Measurements from ENCODE around the gene OAS1. TPM values are rescaled to one million over a fixed set of nuclear protein-coding genes. Genes with fewer than 3 reads are reported as not detected.

OAS1 gene
- total RNA-seq, 1 donor from 2014 or later = 0.96 TPM

DNA sequence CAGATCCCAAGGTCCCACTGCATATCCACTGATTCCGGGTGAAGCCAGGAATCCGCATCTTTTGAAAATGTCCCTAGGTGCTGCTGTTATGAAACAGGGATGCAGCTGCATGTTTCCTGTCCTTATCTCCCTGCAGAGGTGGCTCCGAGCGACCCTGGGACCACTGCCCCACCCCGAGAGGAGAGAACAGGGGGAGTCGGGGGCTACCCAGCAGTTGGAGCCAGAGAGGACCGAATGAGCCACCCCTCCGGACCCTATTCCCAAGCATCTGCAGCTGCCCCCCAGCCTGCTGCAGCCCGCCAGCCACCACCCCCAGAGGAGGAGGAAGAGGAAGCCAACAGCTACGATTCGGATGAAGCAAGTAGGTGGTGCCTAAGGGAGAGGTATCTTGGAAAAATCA, 30.3 kb upstream of the OAS1 start:
- intact Hi-C loops (cut with DNase I) = no loop called here
- TF ChIP-seq, protein P1, sequence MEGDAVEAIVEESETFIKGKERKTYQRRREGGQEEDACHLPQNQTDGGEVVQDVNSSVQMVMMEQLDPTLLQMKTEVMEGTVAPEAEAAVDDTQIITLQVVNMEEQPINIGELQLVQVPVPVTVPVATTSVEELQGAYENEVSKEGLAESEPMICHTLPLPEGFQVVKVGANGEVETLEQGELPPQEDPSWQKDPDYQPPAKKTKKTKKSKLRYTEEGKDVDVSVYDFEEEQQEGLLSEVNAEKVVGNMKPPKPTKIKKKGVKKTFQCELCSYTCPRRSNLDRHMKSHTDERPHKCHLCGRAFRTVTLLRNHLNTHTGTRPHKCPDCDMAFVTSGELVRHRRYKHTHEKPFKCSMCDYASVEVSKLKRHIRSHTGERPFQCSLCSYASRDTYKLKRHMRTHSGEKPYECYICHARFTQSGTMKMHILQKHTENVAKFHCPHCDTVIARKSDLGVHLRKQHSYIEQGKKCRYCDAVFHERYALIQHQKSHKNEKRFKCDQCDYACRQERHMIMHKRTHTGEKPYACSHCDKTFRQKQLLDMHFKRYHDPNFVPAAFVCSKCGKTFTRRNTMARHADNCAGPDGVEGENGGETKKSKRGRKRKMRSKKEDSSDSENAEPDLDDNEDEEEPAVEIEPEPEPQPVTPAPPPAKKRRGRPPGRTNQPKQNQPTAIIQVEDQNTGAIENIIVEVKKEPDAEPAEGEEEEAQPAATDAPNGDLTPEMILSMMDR (IDR thresholded peaks at IDR 0.05) = no peak
- H3K27ac ChIP-seq = no peak overlapping the region
- no peak for DNase-seq (ENCODE audit: low spot score in 2 of 2)
- H3K9me3 ChIP-seq = no peaks in the 10 kb centered on the region
- H3K4me3 ChIP-seq = no peak overlapping the region
- H3K36me3 ChIP-seq = no peaks in the 10 kb centered on the region
- H3K27me3 ChIP-seq = no peaks in the 10 kb centered on the region
- no peaks in the 10 kb centered on the region for H3K4me1 ChIP-seq

DNA sequence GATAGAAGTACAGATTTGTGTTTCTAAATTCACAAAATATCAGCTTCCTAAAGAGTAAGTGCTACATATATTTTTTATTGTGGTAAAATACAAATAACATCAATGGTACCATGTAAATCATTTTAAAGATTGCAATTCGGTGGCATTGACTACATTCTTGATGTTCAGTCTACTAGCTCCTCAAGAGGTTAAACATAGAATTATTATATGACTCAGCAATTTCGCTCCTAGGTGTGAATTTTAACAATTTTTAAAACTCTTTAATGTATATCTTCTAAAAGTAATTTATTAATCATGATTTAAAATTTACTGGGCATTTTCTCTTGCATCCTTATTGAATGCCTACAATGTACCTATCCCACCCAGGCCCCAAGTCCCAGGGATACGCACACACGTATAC, 29.8 kb upstream of the OAS1 start:
- no peak overlapping the region for H3K4me3 ChIP-seq
- TF ChIP-seq, protein P1 (IDR thresholded peaks at IDR 0.05) = no peak
- no peak for DNase-seq (ENCODE audit: low spot score in 2 of 2)
- no peak overlapping the region for H3K27ac ChIP-seq
- intact Hi-C loops (cut with DNase I) = no loop called here
- H3K4me1 ChIP-seq = no peaks in the 10 kb centered on the region
- no peaks in the 10 kb centered on the region for H3K9me3 ChIP-seq
- H3K27me3 ChIP-seq = no peaks in the 10 kb centered on the region
- no peaks in the 10 kb centered on the region for H3K36me3 ChIP-seq

DNA sequence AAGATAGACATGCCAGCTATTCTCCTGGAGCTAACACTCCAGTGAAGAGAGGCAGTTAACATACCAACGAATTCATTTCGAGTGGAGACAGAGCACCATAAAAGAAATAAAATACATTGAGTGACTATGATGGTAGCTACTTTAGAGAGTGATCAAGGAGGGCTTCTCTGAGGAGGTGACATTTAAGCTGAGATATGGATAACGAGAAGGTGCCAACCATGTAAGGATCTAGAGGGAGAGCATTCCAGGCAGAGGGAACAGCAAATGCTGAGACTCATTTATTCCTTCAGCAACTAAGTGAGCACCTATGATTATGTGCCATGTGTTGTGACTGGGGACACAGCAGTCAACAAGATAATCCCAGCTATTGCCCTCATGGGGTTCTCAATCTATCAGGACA, 28.3 kb upstream of the OAS1 start:
- TF ChIP-seq, protein P1 (IDR thresholded peaks at IDR 0.05) = no peak
- no peak for DNase-seq (ENCODE audit: low spot score in 2 of 2)
- Histone ChIP-seq H3K4me3 (no peak overlapping the region), H3K27ac (no peak overlapping the region), H3K36me3 (no peaks in the 10 kb centered on the region), H3K27me3 (no peaks in the 10 kb centered on the region), H3K9me3 (no peaks in the 10 kb centered on the region), H3K4me1 (no peaks in the 10 kb centered on the region)
- intact Hi-C loops (cut with DNase I) = no loop called here

DNA sequence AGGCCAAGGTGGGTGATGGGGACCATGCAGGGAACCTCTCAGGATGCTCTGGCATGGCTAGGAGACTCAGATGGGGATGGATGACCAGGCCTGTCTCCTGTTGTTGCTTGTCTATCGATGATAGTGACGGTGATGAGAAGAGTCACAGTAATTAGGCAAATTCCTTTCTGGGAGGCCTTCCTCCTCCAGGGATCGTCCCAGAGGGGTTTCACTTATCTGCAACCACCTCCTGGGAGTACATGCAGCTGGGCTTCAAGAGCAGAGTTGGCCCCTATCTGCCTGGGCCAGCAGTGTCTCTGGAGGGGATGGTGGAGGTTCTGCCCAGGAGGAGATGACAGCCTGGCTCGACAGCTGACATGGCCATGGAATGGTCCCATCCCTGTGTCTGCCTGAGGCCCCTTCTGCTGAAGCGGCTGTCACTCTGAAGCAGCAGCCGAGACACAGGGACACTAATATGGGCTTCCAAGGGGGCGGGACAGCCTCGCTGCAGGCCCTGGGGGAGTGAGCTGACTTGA, 27.5 kb upstream of the OAS1 start:
- Histone ChIP-seq H3K27ac (no peak overlapping the region), H3K4me1 (no peaks in the 10 kb centered on the region), H3K9me3 (no peaks in the 10 kb centered on the region), H3K4me3 (no peak overlapping the region), H3K27me3 (no peaks in the 10 kb centered on the region), H3K36me3 (no peaks in the 10 kb centered on the region)
- intact Hi-C loops (cut with DNase I) = no loop called here
- TF ChIP-seq, protein P1 (IDR thresholded peaks at IDR 0.05) = no peak
- no peak for DNase-seq (ENCODE audit: low spot score in 2 of 2)

DNA sequence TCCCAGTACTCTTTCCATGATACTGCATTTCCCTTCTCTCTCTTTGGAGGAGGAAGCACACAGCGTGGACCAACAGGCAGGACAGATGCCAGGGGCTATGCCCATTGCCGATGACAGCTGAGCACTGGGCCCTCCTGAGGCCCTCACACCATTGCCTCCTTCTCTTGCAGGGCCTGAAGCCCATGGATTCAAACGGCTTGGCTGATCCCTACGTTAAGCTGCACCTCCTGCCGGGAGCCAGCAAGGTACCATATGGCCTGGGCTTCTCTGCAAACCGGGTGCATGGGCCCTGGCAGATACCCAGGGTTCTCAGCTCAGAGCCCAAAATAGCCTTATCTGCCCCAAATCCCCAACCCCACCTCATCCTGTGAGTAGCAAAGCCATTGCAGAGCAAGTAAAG, 25.2 kb upstream of the OAS1 start:
- intact Hi-C loops (cut with DNase I) = no loop called here
- H3K4me3 ChIP-seq = no peak overlapping the region
- TF ChIP-seq, protein P1 (IDR thresholded peaks at IDR 0.05) = no peak
- no peak overlapping the region for H3K27ac ChIP-seq
- no peaks in the 10 kb centered on the region for H3K9me3 ChIP-seq
- H3K4me1 ChIP-seq = no peaks in the 10 kb centered on the region
- H3K27me3 ChIP-seq = no peaks in the 10 kb centered on the region
- DNase-seq (ENCODE audit: low spot score in 2 of 2) = no peak
- H3K36me3 ChIP-seq = no peaks in the 10 kb centered on the region

DNA sequence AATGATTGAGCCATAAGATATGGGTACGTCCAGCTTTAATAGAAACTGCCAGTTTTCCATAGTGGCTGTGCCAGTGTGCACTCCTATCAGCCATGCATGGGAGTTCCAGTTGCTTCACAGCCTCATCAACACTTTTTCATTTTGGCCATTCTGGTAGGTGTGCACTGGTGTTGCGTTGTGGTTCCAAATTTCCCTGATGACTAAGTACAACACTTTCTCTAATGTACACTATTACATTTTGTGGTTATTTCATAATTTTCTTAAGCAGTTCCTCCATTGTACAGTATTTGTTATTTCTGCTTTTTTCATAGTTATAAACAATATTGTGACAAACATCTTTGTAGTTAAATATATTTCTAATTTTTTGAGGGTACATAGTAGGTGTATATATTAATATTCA, 21.5 kb upstream of the OAS1 start:
- TF ChIP-seq, protein P1 (IDR thresholded peaks at IDR 0.05) = no peak
- Histone ChIP-seq H3K4me1 (no peaks in the 10 kb centered on the region), H3K36me3 (no peaks in the 10 kb centered on the region), H3K9me3 (no peaks in the 10 kb centered on the region), H3K4me3 (no peak overlapping the region), H3K27me3 (no peaks in the 10 kb centered on the region), H3K27ac (no peak overlapping the region)
- intact Hi-C loops (cut with DNase I) = no loop called here
- no peak for DNase-seq (ENCODE audit: low spot score in 2 of 2)
